HG03159 (cell line): ENCODE data around the gene XRCC1.

ENCODE experiments used
- ATAC-seq: cut with Tn5 transposase; IDR thresholded peaks from one replicate; pipeline ENCODE4 v1.9.1; 2021; ENCODE audit warnings: mild to moderate bottlenecking, moderate library complexity; ENCODE audit not compliant: unreplicated experiment

The XRCC1 gene

GRCh38 chr19:43582495-43582894 lies 7.2 kb upstream of the XRCC1 start:
- ATAC-seq, result no peak

DNA sequence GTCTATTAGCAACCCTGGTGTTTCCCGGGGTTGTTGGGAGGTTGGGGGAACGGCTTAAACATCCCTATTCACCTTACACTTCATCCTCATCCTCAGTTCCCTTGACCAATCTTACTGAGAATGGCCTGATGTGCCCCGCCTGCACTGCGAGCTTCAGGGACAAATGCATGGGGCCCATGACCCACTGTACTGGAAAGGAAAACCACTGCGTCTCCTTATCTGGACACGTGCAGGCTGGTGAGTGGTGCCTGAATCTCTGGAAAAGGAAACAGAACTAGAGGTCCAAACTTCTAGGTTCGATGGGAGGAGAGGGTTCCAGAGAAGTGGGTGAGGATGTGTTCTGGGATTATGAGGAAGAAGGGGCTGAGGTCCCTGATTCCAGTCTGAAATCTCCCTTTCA lies 6.1 kb upstream of the XRCC1 start:
- ATAC-seq, result no peak

DNA sequence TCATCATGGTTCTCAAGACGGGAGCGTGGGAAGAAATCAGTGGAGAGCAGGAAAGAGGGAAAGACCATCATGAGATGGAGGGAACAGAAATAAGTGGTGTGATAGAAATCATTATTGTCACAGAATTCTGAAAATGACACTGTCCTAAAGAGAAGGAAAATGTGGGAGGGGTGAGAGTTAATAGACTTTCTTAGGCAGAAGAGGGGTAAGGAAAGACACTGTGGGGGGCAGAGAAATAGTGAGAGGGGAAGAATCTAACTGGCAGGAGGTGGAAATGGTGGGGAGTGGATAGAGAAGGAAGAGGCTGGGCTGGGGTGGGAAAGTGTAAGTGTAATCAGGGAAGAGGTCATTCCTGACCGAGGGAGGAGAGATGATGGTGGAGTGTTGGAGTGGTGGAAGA lies 3.5 kb upstream of the XRCC1 start:
- no peak for ATAC-seq

DNA sequence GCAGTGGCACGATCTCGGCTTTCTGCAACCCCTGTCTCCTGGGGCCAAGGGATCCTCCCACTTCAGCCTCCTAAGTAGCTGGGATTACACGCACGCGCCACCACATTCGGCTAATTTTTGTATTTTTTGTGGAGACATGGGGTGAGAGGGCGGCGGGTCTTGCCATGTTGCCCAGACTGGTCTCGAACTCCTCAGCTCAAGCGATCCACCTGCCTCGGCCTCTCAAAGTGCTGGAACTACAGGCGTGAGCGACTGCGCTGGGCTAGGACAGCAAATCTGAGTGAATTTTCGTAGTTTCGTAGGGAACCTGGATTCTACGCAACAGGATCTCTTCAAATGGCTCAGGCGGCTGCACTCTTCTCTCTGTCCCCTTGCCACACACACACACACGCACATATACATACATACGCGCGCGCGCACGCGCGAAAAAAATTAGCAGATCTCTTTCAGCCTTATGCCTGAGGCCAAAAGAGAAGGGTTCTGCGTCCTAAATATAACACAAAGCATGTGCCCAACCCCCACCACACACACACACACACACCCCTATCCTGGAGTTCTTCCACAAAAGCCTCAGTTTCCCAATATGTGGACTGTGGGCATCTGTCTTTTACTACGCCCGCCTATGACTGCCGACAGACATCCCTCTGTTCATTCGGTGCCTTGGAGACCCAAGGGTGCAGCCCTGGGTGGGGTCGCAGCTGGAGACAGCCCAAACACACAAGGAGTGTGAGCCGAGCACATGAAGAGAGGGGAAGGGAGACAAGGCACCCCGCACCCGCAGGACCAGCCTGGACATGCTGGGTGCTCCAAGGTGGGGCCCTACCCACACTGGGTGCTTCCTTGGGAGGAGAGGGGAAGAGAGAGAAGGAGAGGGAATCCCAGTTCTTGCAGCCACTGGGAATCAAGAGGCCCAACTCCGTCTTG lies 890 bp upstream of the XRCC1 start:
- ATAC-seq, result no peak

DNA sequence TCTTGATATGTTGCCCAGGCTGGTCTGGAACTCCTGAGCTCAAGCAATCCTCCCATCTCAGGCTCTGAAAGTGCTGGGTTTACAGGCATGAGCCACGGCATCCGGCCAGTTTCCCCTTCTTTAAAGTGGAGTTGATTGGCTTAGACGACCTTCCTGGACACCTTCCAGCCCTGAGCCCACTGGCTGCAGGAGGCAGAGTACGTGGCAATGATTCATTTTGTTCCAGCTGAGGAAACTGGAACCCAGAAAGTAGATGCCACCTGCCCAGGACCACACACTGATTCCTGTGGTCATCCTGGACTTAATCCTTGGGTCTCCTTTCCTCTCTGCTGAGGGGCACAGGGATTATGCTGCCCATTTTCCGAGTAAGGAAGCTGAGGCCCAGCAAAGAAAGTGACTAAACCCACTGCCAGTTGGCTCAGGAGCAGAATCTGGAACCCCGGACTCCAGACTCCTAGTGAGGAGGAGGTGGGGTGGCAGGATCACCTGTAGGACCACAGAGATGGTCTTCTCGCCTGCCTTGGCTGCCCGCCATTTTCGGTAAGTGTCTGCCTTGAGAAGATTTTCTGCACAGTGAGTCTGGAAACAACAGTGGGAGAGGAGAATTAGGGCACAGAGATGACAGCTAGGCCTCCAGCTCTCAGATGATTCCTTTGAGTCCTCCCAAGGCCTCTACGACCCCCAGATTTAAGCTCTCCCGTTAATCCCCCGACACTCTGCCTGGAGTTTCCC lies 737 bp downstream of the XRCC1 start:
- no peak for ATAC-seq

DNA sequence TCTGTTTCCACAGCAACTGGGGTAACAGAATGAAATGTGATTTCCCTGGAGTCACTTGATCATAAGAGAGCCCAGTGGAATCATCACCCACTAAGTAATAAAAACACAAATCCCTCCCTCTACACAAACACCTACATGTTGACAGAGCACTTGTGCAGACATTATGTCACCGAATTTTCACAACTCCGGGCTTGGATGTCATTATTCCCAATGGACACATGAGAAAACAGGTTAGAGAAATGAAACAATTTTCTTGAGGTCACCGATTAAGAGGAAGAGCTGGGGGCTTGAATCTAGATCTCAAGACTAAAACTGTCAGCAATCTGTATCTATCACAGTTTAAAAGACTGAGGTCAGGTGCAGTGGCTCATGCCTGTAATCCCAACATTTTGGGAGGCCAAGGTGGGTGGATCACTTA lies 3.1 kb downstream of the XRCC1 start:
- ATAC-seq, result no peak

DNA sequence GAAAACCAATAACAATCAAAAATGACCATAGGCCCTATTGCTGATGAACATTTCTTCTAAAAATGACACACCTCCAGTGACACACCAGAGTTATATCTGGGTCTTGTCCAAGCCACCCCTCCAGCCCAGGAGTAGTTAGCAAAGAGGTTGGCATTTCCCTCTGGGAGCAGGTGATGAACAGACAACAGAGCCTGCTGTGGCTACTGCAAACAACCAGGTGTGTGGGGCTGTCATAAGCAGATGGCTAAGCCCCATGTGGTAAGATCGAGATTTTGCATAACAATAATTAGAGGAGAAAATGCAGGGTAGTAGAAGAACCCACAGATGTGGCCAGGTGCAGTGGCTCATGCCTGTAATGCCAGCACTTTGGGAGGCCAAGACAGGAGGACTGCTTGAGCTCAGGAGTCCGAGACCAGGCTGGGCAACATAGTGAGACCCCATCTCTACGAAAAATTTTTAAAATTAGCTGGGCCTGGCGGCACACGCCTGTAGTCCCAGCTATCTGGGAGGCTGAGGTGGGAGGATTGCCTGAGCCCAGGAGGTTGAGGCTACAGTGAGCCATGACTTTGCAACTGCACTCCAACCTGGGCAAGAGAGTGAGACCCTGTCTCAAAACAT lies 5.0 kb downstream of the XRCC1 start:
- no peak for ATAC-seq

DNA sequence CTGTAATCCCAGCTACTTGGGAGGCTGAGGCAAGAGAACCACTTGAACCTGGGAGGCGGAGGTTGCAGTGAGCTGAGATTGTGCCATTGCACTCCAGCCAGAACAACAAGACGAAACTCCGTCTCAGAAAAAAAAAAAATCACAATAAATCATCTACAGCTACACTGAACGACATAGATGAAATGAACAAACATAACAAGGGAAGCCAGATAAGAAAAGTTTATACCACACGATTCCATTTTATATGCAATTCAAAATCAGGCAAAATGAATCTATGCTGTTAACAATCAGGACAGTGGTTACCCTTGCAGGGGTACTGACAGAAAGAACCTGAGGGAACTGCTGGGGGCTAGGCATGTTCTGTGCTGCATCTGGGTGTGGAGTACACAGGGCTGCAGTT lies 5.7 kb downstream of the XRCC1 start:
- ATAC-seq, result no peak

GRCh38 chr19:43564800-43565199 lies 10.5 kb downstream of the XRCC1 start:
- ATAC-seq, result no peak

DNA sequence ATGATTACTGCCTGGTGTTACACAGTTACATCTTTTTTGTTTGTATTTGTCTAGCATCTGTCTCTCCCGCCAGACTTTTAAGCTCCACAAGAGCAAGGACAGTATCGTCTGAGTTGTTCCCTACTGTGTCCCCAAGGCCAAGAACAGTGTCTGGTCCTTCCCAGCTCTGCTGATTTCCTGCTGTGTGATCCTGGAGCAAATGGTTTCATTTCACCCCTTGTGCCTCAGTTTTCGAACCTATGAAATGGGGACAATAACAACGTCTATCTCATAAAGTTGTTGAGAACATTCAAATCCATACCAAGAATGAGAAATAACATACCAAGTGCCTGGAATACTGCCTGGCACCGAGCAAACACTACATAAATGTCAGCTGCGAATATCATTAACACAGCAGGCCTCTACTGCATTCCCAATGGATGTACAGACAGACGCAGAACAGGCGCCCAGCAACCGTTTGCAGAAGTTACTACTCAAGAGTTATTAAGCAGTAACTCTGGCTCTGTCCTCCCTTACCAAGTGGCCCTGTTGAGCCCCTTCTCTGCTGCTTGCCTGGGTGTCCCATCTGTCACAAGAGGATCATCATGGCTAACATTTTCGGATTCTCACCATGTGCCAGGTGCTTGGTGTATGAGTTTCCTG lies 11.4 kb downstream of the XRCC1 start:
- ATAC-seq, result no peak

DNA sequence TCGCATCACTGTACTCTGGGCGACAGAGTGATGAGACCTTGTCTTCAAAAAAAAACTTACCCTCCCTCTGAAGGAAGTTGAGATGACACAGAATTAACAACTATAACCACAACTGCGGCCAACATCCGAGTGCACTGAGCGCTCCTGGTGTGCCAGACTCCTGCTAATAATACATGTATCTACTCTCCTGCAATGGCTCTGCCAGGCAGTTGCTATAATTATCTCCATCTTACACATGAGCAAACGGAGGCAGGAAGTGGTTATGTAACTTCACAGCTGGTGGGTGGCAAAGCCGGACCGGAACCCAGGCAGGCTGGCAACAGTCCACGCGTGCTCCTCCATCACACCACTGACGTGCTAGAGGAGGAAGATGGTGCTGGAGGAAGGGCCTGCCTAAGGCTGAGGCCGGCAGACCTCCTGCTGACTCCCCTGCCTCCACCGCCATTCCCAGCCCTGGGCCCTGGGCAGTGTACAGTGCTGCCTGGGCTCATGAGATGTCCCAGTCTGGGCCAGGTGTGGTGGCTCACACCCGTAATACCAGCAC lies 12.6 kb downstream of the XRCC1 start:
- peak; percentile 73 for ATAC-seq

DNA sequence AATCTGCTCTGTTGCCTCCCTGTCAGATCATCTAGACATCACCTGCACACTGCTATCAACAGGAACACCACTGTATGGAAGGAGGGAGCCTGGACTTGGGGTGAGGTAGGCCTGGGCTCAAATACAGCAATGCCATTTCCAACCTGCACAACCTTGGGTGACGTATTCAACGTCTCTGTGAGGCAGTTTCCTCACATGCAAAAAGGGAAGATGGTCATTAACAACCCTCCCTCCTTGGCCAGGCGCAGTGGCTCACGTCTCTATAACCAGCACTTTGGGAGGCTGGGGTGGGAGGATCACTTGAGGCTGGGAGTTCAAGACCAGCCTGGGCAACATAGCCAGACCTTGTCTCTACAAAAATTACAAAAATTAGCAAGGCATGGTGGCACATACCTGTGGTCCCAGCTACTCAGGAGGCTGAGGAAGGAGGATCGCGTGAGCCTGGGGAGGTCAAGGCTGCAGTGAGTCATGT lies 13.1 kb downstream of the XRCC1 start:
- ATAC-seq, result no peak

GRCh38 chr19:43561139-43561970 lies 14.0 kb downstream of the XRCC1 start:
- no peak for ATAC-seq

DNA sequence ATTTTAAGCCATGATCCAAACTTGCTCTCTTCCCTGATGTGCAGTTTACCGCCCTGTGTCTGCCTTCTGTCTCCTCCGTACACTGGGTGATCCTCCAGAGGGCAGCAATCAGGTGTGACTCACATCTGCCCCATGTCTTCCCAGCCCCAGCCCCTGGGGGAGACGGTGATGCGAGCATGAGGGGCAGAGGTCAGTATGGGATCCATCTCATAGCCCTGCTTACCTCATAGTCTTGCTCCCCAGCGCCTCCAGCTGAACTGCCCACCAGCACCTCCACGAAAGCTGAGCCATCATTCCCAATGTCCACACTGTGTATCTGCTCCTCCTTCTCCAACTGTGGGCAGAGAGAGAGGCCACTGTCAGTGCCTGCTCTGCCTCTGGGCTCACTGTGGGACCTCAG lies 14.6 kb downstream of the XRCC1 start:
- no peak for ATAC-seq

DNA sequence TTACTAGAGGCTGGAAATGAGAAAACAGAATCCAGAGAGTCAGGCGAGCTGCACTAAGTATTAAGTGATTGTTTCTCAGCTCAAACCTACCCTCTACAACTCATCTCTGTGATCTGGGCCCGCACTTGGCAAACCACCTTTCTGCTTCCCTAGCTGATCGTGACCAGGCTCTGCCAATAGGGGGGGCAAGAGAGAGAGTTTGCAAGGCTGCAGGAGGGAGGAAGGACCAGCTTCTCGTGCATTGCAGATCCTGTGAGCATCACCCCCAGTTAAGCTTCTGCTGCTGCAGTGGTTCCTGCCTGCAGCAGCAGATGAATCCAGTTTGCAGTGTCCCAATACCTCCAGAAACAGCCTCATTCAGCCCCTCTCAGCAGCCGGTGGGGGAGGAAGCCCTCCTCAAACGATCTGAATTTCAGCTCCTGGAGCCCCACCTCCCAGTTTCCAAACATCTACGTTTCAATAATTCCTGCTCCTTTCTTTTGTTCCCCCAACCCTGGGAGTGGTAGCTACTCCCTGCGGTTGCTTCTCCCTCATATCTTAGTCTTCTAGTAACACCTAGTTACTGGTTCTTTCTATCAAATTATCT lies 20.0 kb downstream of the XRCC1 start:
- ATAC-seq, result no peak

GRCh38 chr19:43554317-43554895 lies 20.9 kb downstream of the XRCC1 start:
- ATAC-seq, result no peak

- ATAC-seq, result no peak
Observed at GRCh38 chr19:43553656-43554055, 21.7 kb downstream of the XRCC1 start.

DNA sequence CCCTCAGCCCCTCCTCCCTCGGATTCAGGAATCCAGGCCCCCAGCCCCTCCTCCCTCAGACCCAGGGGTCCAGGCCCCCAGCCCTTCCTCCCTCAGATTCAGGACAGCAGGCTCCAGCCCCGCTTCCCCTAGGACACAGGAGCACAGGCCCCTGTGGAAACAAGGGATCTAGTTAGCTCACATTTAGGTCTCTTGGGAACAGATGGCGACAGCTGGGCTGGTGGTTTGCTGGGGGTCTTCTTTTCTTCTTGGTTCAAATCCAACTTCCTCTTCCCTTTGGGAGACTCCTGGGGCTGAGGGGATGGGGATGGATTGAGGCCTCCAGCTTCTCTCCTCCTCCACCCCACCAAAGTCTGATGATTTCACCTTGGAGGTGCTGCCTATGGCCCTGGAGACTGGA lies 22.7 kb downstream of the XRCC1 start:
- ATAC-seq, result no peak

GRCh38 chr19:43552198-43552450 lies 23.2 kb downstream of the XRCC1 start:
- ATAC-seq, result no peak
